T-helper 1 cell treated with Interleukin-12 subunit alpha and Interleukin-12 subunit beta and Interleukin-4 antibody, amounts not matched to agents 30 ng/mL and 1 ng/mL, for 36 hours (primary cell): Measurements from ENCODE around the gene CAPRIN2. TPM values are rescaled to one million over a fixed set of nuclear protein-coding genes. Genes with fewer than 3 reads are reported as not detected.

Source experiments
- intact Hi-C: fragments of 100-400 bp; cut with micrococcal nuclease; formaldehyde crosslinking; loops from one replicate; pipeline ENCODE4 v1.15.1; 2024
- total RNA-seq: library from RNA; stranded (reverse); gene quantifications from 2 replicates; pipeline ENCODE4 v1.2.3, GENCODE V29; 2022

Gene CAPRIN2, protein sequence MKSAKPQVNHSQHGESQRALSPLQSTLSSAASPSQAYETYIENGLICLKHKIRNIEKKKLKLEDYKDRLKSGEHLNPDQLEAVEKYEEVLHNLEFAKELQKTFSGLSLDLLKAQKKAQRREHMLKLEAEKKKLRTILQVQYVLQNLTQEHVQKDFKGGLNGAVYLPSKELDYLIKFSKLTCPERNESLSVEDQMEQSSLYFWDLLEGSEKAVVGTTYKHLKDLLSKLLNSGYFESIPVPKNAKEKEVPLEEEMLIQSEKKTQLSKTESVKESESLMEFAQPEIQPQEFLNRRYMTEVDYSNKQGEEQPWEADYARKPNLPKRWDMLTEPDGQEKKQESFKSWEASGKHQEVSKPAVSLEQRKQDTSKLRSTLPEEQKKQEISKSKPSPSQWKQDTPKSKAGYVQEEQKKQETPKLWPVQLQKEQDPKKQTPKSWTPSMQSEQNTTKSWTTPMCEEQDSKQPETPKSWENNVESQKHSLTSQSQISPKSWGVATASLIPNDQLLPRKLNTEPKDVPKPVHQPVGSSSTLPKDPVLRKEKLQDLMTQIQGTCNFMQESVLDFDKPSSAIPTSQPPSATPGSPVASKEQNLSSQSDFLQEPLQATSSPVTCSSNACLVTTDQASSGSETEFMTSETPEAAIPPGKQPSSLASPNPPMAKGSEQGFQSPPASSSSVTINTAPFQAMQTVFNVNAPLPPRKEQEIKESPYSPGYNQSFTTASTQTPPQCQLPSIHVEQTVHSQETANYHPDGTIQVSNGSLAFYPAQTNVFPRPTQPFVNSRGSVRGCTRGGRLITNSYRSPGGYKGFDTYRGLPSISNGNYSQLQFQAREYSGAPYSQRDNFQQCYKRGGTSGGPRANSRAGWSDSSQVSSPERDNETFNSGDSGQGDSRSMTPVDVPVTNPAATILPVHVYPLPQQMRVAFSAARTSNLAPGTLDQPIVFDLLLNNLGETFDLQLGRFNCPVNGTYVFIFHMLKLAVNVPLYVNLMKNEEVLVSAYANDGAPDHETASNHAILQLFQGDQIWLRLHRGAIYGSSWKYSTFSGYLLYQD
- 11.0 and 14.8 TPM in 2 replicates for total RNA-seq

DNA sequence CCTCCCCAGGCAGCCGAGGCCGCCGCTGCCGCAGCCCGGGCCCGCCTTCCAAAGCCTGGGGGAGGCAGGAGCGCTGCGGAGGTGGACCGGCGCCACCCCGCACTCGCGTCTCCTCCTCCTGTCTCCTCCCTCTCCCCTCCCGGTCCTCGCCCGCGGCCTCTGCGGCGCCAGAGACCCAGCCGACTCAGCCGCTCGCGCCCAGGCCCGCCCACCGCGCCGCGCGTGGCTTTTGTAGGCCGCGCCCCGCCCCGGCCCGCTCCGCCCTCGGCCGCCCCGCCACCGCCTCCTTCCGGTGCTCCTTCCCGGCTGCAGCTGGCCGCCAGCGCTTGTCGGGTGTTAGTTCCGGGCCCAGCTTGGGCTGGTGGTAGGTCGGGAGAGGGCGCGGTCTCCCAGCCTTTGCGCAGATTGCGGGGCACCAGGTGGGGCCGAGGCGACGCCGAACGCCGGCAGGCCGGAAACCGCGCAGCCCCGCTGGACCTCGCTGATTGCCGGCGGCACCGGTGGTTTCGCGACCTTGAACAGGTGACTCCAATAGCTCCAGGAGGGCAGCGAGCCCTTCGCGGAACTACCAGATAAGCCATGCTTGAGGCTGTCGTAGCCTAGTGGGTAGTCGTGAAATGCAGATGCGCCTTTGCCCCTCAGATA lies at the start of gene CAPRIN2:
Gene CAPRIN2 (minus strand): TSS at position 202 of the 645 bp plus-strand sequence. CDS start 1,431 bp downstream, outside the sequence.
- intact Hi-C loops = loop anchor here (1.0 to 10.0 kb wide), 12 partner anchors 41 to 2000 kb away; partner anchors contain the start of genes AMN1, DDX11, ERGIC2 and ETFBKMT

DNA sequence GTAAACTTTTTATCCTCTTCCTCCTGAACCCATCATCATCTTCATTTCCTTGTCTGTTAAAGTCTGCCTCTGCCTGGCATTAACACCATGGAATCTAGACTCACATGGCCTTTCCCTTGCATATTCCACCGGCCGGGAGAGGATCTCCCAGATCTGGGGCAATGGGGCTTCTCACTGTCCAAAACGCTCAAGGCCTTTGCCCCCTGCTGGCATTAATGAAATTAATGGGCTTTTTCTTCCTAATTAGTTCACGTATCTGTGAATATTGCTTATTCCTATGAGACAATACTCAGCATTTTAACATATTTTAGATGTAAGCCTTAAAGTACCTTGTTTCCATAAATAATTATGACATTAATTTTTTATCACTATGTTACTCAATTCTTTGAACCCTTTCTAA lies 42.9 kb upstream of the CAPRIN2 start:
- intact Hi-C loops = no loop called here

GRCh38 chr12:30796891-30797371 lies 42.2 kb upstream of the CAPRIN2 start:
- intact Hi-C loops = loop anchor here (1.0 kb wide), 1 partner anchor 42 kb away; no protein-coding TSS in a partner anchor

DNA sequence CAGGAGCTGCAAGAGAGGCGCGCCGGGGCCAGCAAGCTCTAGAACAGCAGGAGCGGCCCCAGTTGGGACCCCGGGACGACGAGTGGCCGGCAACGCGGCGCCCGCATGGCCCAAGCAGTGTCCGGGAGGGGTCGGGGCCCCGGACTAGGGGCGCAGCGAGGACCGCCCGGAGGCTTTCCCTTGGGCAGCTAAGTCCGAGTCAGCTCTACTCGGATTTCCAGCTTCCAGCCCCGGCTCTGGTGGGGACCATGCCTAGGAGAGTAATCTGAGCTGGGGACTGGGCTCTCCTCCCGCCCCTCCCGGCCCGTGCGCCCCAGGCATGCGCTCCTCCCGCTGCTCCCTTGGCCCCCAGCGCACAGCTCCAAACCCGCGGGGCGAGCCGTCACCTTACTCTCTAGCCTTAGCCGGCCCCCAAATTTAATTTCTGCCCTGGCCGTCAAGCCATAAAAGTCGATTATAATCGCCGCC lies 41.6 kb upstream of the CAPRIN2 start:
- intact Hi-C loops = loop anchor here (1.0 kb wide), 1 partner anchor 41 kb away; no protein-coding TSS in a partner anchor

DNA sequence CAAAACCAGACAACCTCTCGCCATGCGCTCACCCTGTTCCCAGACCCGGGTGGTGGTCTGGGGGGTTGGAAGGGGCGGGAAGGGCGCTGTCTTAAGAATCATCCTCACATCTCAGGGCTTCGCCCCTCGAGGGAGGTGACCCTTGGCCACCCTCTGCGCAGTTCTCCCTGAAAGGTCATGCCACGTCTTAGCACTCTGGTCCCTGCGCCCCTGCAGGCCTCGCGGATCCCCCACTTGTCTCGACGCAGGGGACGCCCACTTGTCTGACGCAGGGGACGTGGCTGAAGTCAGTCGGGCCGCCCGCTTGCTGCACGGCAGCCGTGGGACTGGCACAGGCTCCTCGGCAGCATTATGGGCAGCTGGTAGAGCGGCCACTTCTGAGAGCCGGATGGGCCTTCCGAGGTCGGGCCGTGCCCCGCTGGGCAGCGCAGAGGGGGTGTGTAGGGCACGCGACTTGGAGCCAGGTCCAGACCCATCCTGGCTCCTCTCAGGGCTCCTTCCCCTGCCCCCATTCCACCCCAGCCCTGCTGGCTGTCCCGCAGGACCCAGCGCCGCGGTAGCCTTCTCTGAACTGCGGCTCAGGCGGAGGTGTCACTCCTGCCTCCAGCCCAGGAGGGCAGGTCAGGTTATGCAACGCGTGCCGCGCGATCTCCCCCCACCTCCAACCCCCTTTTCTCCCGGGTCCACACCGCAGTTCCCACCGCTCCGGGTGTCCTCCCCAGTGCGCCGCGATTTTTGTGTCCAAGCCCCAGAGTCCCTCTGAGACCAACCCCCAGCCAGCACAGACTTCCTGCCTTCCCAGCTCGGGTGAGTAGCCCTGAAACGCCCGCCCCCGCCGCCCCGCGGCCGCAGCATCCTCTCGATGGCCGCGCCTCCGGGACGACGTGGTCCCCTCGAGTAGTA lies 40.9 kb upstream of the CAPRIN2 start:
- intact Hi-C loops = loop anchor here (1.0 kb wide), 1 partner anchor 40 kb away; no protein-coding TSS in a partner anchor

DNA sequence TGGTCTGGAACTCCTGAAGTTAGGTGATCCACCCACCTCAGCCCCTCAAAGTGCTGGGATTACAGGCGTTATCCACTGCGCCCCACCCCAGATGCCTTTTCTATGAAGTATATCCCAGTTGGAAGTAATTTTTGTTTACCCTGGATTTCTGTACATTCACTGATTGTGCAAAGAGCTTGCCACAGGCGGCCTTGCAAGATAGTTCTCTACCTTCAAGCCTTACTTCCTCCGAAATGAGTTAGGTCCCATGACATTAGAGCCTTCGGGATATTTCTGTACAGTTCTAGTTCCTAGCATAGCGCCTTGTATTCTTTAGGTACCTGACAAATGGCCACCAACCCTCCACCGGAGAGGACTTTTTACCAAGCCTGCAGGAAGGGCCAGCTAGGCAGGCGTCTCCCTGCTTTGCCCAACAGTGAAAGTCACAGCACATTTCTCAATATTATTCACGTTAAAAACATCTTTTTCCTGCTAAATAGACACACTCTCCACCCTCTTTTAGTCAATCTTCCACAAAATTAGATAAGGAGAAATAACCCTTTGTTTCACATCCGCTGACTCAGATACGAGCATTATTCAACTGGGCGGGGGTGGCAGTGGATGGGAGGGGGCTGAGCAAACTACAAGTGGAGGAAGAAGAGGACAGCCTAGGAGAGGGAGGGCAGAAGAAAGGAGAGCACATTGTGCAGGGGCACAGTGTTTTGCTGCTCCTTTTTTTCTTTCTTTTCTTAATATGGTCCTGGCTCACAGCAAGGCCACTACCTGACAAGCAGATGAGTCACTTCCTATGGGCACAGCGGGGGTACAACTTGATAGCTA lies 40.0 kb upstream of the CAPRIN2 start:
- intact Hi-C loops = no loop called here

DNA sequence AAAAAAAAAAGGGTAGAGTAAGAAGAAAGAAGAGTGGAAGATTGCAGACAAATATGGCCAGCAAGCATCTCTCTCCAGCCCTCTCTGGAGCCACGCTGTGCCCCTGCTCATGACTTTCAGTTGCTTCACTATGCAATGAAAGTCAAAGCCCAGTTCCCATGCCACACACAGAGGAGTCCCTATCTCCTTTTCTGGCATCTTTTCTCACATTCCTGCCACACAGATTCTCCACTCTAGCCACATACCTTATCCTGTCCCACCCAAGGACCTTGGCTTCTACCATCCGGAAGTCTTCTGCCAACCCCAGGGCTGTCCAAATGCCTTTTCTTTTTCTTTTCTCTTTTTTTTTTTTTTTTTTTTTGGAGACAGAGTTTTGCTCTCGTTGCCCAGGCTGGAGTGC lies 39.3 kb upstream of the CAPRIN2 start:
- intact Hi-C loops = no loop called here

DNA sequence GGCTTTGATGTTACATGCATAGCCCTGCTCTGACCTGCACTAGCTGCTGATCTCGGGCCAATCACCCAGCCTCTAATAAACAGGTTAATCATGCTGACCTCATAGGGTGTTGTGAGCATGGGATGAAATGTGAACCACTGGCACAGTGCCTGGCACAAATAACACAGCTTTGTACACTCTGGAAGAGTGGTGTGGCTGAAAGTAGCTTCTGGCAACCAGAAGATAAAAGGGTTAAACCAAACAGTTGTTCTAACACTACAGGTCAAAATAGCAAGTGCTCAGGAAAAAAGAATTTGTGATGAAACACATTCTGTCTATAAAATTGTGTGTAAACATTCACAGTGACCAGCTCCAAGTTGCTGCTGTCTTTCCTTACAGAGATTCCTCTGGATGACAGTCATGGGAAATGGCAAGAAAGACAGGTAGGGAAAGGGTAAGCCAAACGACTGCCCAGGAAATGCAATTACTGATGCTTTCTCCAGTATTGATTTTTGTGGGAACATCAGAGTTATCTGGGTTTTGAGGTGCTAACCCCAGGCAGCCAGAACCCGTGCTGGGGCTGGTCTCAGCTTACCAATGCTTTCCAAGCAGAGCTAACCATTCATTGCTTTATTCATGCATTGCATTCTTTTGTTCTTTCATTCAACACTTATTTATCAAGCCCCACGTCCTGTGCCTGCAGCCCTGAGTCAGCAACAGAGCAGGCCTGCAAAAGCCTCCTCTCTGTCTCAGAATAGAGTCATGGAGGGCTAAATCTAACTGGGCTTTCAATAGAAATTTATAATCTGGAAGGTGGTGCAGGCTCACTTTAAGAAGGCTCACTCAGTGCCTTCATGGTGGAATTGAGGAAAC lies 38.1 kb upstream of the CAPRIN2 start:
- intact Hi-C loops = no loop called here

DNA sequence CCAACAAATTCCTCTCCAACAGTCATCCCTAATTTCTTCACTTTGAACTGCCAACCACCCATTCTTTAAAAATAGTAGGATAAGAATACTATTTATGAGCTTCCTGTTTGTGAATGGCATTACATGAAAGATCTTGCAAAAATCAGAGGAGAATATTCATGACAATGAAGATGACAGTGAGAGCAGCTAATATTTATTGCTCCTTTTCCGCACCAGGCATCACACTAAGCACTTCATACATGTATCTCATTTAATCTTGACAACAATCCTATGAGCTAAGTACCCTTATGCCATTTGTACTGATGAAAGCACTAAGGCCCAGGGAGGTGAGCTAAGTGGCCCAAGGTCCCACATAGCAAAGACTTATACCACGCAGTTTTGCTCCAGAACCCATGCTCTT lies 37.3 kb upstream of the CAPRIN2 start:
- intact Hi-C loops = no loop called here

DNA sequence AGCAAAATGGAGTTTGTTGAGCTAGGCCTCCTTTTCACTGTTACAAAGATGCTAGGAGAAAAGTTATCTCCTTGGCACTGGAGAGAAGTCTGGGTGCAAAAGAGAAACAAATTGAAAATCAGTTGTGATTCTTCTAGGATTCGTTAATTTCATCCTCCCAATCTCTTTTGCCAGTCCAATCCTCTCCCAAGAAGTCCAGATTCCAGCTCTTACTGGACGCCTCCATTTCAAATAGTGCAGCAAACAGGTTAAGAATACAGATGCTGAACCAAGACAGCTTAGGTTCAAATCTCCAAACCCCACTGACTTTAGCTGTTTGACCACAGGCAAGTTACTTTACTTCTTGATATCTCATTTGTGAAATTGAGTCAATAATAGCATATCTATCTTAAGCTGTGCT lies 34.0 kb upstream of the CAPRIN2 start:
- intact Hi-C loops = no loop called here

- intact Hi-C loops = no loop called here
These were observed 30.9 kb upstream of the CAPRIN2 start for GRCh38 chr12:30785630-30786029.

GRCh38 chr12:30784508-30784907 lies 29.8 kb upstream of the CAPRIN2 start:
- intact Hi-C loops = no loop called here

DNA sequence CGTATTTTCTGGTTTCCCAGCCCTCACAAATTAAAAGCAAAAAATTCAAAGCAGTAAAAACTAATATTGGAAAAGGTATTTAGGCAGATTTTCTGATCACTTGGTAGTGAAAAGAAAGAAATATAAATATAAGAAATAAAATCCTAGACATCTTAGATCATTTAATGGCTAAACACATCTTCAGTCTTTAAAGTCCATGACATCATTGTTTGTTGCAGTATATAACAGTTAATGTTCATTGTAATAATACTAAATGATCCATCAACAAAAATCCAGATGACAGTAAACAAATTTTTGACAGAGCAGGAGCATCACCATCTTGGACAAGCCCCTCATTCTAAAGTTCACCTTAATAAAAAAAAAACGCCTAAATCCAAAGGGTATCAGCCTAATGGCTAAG lies 29.2 kb upstream of the CAPRIN2 start:
- intact Hi-C loops = no loop called here

GRCh38 chr12:30782316-30783173 lies 27.8 kb upstream of the CAPRIN2 start:
- intact Hi-C loops = no loop called here

DNA sequence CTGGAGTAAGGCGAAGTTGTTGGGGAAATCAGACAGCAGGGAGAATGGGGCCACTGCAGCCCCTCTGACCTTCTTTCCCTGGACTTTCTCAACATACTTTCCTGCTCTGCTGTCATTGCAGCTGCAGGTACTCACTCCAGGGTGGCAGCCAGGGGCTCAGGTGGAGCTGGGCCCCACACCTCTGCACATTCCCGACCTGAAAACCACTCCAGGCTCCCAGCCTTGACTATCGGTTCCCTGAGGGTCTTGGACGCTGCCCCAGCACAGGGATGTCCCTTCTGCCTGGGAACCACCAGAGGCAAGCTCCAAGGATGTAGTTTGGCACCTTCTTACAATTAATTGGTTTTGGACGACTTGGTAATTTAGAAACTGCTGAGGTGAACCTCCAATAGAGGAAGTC lies 24.8 kb upstream of the CAPRIN2 start:
- intact Hi-C loops = no loop called here

DNA sequence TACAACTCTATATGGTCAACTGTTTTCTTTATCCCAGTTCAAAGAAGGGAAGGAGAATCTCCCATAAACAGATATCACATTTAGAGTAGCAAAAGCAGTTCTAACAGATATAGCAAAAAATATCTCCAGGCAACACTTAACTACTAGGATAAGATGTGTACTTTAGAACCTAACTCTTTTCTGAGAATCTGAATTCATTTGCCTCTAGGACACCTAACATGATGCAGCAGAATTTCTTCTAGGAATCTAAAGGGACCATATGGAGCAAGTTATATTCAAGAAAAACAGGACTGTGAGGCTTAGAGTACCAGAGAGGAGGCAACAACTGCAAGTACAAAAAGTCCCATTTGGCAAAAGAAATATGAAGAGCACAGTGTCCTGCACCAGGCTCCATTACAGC lies 24.4 kb upstream of the CAPRIN2 start:
- intact Hi-C loops = no loop called here

- intact Hi-C loops = no loop called here
These were observed 19.8 kb upstream of the CAPRIN2 start for GRCh38 chr12:30774599-30774998.
